GM12865 (cell line): Measurements from ENCODE around the gene RANBP1.

Experiments used
- DNase-seq: peaks from one replicate; pipeline ENCODE4 v3.0.0; 2010; ENCODE audit warnings: low read depth
- H3K4me3 ChIP-seq: 2 replicates; pipeline ENCODE4 v1.5.1; 2011; ENCODE audit warnings: mild to moderate bottlenecking, low read depth, low read length, control low read depth
- CTCF ChIP-seq: IDR thresholded peaks from 2 replicates; pipeline ENCODE4 v1.5.1; 2011; ENCODE audit warnings: low read length, control low read depth, low read depth, inconsistent platforms; ENCODE audit not compliant: insufficient read depth; ENCODE audit errors: missing control alignments

Gene RANBP1

GRCh38 chr22:20089226-20089976 is 26.5 kb upstream of the RANBP1 start:
- no peak overlapping the region for H3K4me3 ChIP-seq
- no peak for DNase-seq
- TF ChIP-seq CTCF, result no peak

- no peak for DNase-seq
- no peak for TF ChIP-seq CTCF
- H3K4me3 ChIP-seq, result no peak overlapping the region
These were observed 25.8 kb upstream of the RANBP1 start for GRCh38 chr22:20089977-20090729.

GRCh38 chr22:20090730-20091240 is 25.1 kb upstream of the RANBP1 start:
- no peak overlapping the region for H3K4me3 ChIP-seq
- DNase-seq, result no peak
- no peak for TF ChIP-seq CTCF

- DNase-seq, result no peak
- TF ChIP-seq CTCF, result no peak
- no peak overlapping the region for H3K4me3 ChIP-seq
These were observed 24.0 kb upstream of the RANBP1 start for GRCh38 chr22:20091690-20092476.

- TF ChIP-seq CTCF, result no peak
- no peak overlapping the region for H3K4me3 ChIP-seq
- DNase-seq, result no peak
These were observed 23.4 kb upstream of the RANBP1 start for GRCh38 chr22:20092477-20092854.

GRCh38 chr22:20093418-20094196 is 22.3 kb upstream of the RANBP1 start:
- no peak for DNase-seq
- TF ChIP-seq CTCF, result no peak
- H3K4me3 ChIP-seq, result no peak overlapping the region
